ENCODE results near the gene FUBP3.

FUBP3 gene

DNA sequence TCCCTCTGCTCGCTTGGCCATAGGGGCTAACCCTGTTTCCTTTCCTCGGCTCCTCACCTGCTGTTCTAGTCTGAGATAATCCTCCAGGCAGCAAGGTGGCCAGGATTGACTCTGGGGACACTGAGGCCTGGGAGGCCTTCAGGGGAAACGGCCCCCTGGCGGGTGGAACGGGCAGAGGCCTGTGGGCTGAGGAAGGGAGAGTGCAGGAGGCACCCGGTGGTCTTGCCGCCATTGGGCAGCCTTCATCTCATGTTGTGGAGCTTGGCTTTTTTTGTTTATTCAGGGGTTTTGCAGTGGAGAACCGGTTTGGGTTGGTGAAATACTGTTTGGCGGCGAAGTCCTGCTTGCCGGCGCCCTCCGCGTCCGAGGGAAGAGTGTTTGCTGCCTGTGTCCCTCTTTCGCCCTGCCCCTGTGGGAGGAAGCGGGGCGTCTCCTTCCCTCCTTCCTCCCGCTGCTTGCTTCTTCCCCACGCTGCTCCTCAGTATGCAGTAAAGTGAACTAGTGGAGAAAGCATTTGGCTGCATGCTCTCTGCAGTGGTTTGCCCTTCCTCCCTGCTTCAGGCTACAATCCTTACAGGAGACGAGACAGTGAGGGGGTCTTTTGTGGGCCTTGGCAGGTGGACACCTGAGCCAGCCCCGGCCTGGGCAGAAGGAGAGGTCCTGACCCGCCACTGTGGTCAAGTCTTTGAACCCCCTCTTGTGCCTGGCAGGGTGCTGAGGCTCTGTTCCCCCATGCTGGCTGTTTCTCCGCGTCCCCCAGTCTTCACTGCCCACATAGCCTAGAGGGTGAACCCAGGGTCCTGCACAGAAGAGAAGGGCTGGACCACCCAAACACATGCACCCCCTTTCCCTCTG lies 54.2 kb downstream of the FUBP3 start:
- DNase-seq (ENCODE audit: low read depth in 1 of 2, low spot score in 1 of 2): no peak

- DNase-seq (ENCODE audit: low read depth in 1 of 2, low spot score in 1 of 2): no peak
Measured at GRCh38 chr9:130634191-130634768, 54.9 kb downstream of the FUBP3 start.

- DNase-seq (ENCODE audit: low read depth in 1 of 2, low spot score in 1 of 2): no peak
Measured at GRCh38 chr9:130634801-130635200, 55.4 kb downstream of the FUBP3 start.

- no peak for DNase-seq (ENCODE audit: low read depth in 1 of 2, low spot score in 1 of 2)
Measured at GRCh38 chr9:130635306-130635705, 55.9 kb downstream of the FUBP3 start.

DNA sequence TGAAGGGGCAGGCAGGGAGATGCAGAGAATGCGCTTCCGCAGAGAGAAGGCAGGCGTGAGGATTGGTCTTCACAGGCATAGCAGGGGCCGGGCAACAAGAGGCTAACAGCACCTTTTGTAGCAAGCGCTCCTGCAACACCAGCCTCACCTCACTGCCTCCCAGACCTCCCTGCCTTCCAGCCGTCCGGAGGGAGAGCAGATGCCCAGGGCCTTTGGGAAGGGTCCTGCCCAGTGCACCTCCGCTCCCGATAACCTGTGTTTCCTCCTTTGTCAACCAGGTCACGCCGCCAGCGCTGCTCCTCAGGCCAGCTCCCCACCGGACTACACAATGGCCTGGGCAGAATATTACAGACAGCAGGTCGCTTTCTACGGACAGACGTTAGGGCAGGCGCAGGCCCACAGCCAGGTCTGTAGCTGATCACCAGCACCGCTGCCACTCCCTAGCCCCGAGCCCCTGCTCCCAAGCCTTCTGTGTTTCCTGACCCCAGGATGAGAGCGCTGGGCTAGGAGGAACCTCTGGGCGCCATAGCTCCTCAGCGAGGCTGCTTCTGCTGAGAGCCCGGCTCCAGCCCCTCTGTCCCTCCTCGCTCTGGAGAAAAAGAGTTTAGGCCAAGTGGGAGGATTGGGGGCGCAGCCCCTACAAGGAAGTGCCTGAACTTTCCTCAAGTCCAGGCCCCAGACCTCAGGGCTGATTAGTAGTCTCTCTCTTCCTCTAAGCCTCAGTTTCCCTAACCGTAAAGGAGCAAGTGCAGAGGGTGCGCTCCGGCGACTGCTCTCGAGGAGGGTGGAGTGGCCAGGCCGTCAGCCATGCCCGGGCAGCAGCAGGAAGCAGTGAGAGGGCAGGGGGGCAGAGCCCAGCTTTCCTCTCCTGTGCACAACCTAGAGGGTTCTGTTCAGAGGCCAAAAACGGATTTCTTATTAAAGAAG lies 56.6 kb downstream of the FUBP3 start:
- no peak for DNase-seq (ENCODE audit: low read depth in 1 of 2, low spot score in 1 of 2)

DNA sequence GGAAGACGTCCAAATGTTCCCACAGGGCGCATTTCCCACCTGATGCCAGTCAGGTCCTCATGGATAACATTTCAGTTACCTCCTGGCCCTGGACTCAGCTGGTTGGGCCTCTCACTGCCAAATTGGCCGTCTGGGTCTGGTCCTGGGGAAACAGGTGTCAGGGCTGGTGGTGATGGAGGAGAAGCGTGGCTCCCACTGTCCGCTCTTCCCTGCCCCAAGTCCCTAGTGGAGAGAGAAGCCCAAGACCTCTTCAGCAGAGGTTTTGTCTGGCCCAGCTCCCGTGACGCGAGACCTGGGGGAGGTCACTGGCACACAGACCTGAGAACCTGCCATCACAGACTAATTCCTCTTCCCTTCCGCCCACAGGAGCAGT lies 57.3 kb downstream of the FUBP3 start:
- DNase-seq (ENCODE audit: low read depth in 1 of 2, low spot score in 1 of 2): no peak

DNA sequence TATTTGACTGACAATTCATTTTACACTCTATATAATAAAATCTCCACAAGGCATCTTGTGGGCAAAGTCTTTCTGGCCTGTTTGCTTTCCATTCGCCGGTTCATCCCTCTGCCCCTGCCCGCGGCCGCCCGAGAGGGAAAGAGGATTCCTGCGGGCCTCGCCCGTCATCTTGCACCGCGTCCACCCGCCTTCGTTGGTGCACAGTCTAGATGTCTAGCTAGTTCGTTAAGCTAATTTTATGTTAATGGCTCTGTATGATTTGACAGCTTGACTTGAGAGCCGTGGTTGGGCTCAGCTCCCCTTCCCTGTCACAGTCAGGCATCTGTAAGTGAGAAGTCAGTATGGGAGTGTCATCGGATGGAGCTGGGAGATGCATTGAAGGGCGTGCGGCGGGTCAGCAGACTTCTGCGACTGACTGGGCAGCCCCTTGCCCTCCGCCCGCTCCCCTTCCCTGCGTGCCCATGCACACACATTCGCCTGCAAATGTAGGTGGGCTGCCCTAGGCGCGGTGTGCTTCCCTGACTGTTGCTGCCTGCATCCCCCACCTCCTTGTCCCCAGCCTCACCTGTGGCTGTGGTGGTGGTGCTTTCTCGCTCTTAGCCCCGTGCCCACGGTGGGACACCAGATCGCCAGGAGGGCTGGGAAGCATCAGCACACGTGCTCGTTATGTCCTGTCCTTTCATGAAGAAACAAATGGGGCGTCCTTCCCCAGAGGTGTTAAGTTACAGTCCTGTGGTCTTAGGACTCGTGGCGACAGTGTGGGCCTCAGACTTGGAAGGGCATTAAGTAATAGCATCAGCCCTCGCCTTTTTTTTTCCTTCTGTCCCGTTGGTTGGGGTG lies 59.1 kb downstream of the FUBP3 start:
- DNase-seq (ENCODE audit: low read depth in 1 of 2, low spot score in 1 of 2): no peak

DNA sequence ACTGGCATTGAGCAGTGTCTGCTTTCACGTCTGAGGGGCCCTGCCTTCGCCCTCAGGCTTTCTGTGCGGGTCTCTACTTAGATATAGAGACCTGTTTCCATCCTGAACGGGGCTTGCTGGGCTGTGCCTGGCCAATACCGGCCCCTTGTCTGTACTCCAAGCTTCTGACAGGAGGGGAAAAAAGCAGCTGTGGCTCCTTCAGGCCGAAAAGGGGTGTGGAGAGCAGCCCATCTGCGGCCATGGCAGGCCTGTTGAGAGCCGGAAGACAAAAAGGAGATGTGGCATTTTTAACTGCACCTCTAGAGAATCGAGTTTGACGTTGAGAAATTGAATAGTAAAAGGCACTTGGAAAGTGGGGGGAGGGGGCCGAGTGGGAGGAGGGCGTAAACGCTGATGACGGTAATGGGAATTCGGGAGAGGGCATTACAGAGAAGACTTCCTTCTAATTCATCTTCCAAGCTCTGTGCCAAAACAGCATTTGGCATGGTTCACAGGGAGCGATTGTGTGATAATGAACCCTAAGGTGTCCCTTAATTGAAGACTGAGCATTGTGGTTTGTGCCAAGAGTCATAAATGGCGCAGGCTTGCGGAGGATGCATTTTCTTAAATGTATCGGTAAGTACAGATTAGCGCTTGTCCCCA lies 59.9 kb downstream of the FUBP3 start:
- DNase-seq (ENCODE audit: low read depth in 1 of 2, low spot score in 1 of 2): no peak

- no peak for DNase-seq (ENCODE audit: low read depth in 1 of 2, low spot score in 1 of 2)
Measured at GRCh38 chr9:130639866-130640555, 60.6 kb downstream of the FUBP3 start.

GRCh38 chr9:130640681-130641080 lies 61.3 kb downstream of the FUBP3 start:
- no peak for DNase-seq (ENCODE audit: low read depth in 1 of 2, low spot score in 1 of 2)

- DNase-seq (ENCODE audit: low read depth in 1 of 2, low spot score in 1 of 2): no peak
Measured at GRCh38 chr9:130642926-130643325, 63.5 kb downstream of the FUBP3 start.

- DNase-seq (ENCODE audit: low read depth in 1 of 2, low spot score in 1 of 2): no peak
Measured at GRCh38 chr9:130651221-130651620, 71.8 kb downstream of the FUBP3 start.

GRCh38 chr9:130651752-130652151 lies 72.4 kb downstream of the FUBP3 start:
- DNase-seq (ENCODE audit: low read depth in 1 of 2, low spot score in 1 of 2): no peak

- no peak for DNase-seq (ENCODE audit: low read depth in 1 of 2, low spot score in 1 of 2)
Measured at GRCh38 chr9:130654879-130655278, 75.5 kb downstream of the FUBP3 start.

DNA sequence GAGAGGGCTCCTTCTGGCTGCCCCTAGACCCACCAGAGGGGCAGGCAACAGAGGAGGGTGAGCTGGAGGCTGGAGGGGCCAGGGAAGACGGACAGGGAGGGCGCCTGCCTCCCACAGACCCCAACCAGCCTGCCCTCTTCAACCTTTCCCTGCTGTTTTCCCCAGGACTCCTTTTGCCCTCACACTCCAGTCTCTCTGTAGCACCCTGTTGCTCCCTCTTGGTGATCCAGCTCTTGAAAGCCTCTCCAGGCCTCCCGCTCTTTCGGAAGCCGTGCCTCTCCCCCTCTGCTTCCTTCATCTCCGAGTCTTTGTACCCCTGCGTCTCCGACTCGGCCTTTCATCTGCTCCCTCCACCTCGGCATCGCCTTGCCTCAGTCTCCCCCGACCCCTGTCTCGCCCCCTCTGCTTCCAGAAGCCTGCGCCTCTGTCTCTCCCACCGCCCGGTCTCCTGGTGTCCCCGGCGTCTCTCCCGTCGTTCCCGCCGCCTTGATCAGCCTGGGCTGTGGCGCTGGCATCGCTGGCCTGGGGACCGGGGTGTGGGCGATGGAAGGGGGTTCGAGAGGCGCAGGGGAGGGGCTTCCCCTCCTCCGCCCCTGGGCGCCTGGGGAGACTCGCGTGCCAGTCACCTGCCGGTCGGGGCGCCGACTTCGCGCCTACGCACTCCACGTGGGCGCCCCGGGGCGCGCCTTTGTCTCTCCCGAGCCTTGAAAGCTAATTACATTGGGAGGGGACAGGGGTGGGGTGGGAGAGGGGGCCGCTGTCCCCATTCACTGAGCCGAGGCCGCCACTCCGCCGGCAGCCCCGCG lies 79.7 kb downstream of the FUBP3 start:
- no peak for DNase-seq (ENCODE audit: low read depth in 1 of 2, low spot score in 1 of 2)

- no peak for DNase-seq (ENCODE audit: low read depth in 1 of 2, low spot score in 1 of 2)
Measured at GRCh38 chr9:130659699-130660248, 80.4 kb downstream of the FUBP3 start.

DNA sequence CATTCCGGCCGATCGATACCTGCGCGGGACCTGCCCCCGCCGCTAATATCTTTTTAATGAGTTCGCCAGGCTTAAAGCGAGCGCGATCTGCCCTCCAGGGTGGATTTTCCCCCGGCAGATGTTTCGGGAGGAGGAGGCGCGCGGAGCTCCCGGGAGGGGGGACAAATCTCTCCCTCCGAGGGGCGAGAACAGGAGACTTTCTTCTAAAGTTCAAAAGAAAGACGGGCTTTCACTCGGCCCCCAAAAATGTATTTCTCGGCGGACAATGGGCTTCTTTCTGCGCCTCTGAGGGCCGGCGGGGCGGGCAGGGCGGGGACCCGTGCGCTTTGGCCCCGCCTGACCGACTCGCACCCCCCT lies 80.9 kb downstream of the FUBP3 start:
- DNase-seq (ENCODE audit: low read depth in 1 of 2, low spot score in 1 of 2): no peak

- no peak for DNase-seq (ENCODE audit: low read depth in 1 of 2, low spot score in 1 of 2)
Measured at GRCh38 chr9:130660683-130661450, 81.5 kb downstream of the FUBP3 start.
